ENCODE measurements around the gene RORC.

- TF ChIP-seq SIN3A (IDR thresholded peaks at IDR 0.05; ENCODE audit: borderline replicate concordance, insufficient read depth, low read length) (no peak), TAF1 (IDR thresholded peaks at IDR 0.05; ENCODE audit: borderline replicate concordance, insufficient read depth, low read length) (no peak), POLR2AphosphoS5 (IDR thresholded peaks at IDR 0.05; ENCODE audit: low read depth, low read length) (no peak), REST (IDR thresholded peaks at IDR 0.05; ENCODE audit: insufficient read depth in 1 of 2, low read depth in 2 of 2, low read length in 2 of 2) (no peak)
Observed at GRCh38 chr1:151833172-151833900, 1.7 kb upstream of the RORC start.

Measured in PFSK-1 (cell line).